A673 (cell line): ENCODE results near the gene USP2. TPM values are rescaled to one million over a fixed set of nuclear protein-coding genes. Genes with fewer than 3 reads are reported as not detected.
A peak's percentile ranks its signal among the peaks of the same experiment; 100 is the strongest.

Experiments used
- BruUV-seq: library from RNA; stranded (reverse); fragments of 400-500 nt; replicated peaks from 2 replicates; lab custom pipeline; 2021; lab: Mats Ljungman, UMichigan
- CTCF ChIA-PET: fragments of 300-600 bp; sonication (Branson Sonifier 250); formaldehyde crosslinking; loops from one replicate; lab custom pipeline; 2022; ENCODE audit warnings: antibody characterized with exemption; lab: Charles Lee
- POLR2A ChIA-PET: fragments of 300-600 bp; sonication (Branson Sonifier 250); formaldehyde crosslinking; loops from one replicate; lab custom pipeline; 2022; ENCODE audit warnings: antibody characterized with exemption; ENCODE audit not compliant: low non-redundant PET; lab: Charles Lee
- DNase-seq: peaks from one replicate; pipeline ENCODE4 v3.0.0-alpha.2; 2015; ENCODE audit warnings: low spot score
- H3K27ac ChIP-seq: fragments of 200-600 bp; sonication (generic); 2 replicates; pipeline ENCODE4 v1.5.1; 2016; ENCODE audit warnings: mixed run types, low read depth, mild to moderate bottlenecking, mixed read lengths, antibody characterized with exemption, low read length; ENCODE audit not compliant: poor library complexity, severe bottlenecking
- H3K27me3 ChIP-seq: fragments of 200-600 bp; sonication (generic); replicated peaks from 2 replicates; pipeline ENCODE4 v1.6.1; 2017; ENCODE audit warnings: mixed run types, low read depth, mild to moderate bottlenecking, mixed read lengths, antibody characterized with exemption, low read length; ENCODE audit not compliant: insufficient read depth, poor library complexity
- H3K36me3 ChIP-seq: fragments of 200-600 bp; sonication (generic); 2 replicates; pipeline ENCODE4 v1.6.1; 2016; ENCODE audit warnings: mixed run types, mild to moderate bottlenecking, mixed read lengths, antibody characterized with exemption, low read length; ENCODE audit not compliant: insufficient read depth, poor library complexity, severe bottlenecking
- H3K4me1 ChIP-seq: fragments of 200-600 bp; sonication (generic); 2 replicates; pipeline ENCODE4 v1.6.1; 2017; ENCODE audit warnings: mixed run types, mild to moderate bottlenecking, mixed read lengths, antibody characterized with exemption, low read length; ENCODE audit not compliant: insufficient read depth, poor library complexity, severe bottlenecking
- H3K4me3 ChIP-seq: fragments of 200-600 bp; sonication (generic); 2 replicates; pipeline ENCODE4 v1.5.1; 2016; ENCODE audit warnings: low read depth, mixed run types, mild to moderate bottlenecking, mixed read lengths, low read length; ENCODE audit not compliant: poor library complexity, severe bottlenecking
- H3K9me3 ChIP-seq: fragments of 200-600 bp; sonication (generic); 2 replicates; pipeline ENCODE4 v1.6.1; 2016; ENCODE audit warnings: mixed run types, low read depth, mild to moderate bottlenecking, mixed read lengths, antibody characterized with exemption, low read length; ENCODE audit not compliant: poor library complexity, severe bottlenecking
- EZH2 ChIP-seq: fragments of 200-600 bp; sonication (generic); IDR thresholded peaks from 2 replicates; pipeline ENCODE4 v1.6.1; 2017; ENCODE audit warnings: borderline replicate concordance, low read depth, mild to moderate bottlenecking, mixed read lengths, antibody characterized with exemption, low read length; ENCODE audit not compliant: poor library complexity, severe bottlenecking
- intact Hi-C: fragments of 100-400 bp; cut with micrococcal nuclease; formaldehyde crosslinking; loops from one replicate; pipeline ENCODE4 v1.10.0; 2022; ENCODE audit not compliant: unreplicated experiment
- total RNA-seq: library from RNA; stranded (reverse); gene quantifications from 2 replicates; pipeline ENCODE4 v1.2.3, GENCODE V29; 2021
- TF ChIP-seq, protein P1 (sequence below): fragments of 300-800, 200-600 bp; sonication (generic); conservative IDR thresholded peaks from 2 replicates; pipeline ENCODE4 v1.5.1; 2017; ENCODE audit warnings: low read depth, mild to moderate bottlenecking, antibody characterized with exemption, low read length, moderate library complexity, mixed read lengths

USP2 gene
- total RNA-seq, 1 experiment from 2014 or later, result 4.8 TPM

DNA sequence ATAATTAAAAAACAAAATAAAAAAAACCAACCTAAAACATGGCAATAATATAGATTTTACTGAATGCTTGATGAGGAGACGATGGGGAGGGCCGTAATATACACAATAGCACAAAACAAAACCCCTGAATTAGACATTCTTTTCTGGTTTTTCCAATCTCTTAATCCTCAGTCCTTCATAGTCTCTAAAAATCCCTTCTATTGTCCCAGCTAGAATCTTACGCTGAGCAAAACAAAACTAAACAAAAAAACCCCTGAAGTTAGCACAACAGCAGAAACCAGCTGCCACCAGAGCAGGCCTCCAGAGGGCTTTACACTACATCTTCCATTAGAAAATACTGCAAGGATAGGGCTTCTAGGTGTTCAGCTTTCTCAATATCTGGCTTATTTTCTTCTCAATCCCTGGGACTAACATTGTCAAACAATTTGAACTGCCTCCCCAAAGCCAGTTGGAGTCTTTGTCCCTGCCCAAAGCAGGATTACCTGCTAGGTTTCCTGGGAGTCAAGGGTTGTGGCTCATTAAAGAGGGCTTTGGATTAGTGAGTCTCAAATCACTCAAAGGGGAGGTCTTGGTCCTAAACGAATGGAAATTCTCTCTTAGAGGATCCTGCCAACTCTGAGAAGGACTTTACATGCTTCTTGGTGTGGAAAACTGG is 49.3 kb downstream of the USP2 start:
- peak overlapping the region; percentile 17 for H3K27ac ChIP-seq
- no peaks in the 10 kb centered on the region for H3K9me3 ChIP-seq
- ChIA-PET POLR2A (no interaction called here), CTCF (no interaction called here)
- no peaks in the 10 kb centered on the region for H3K27me3 ChIP-seq
- peaks cover 12% of the 10 kb centered on the region for H3K36me3 ChIP-seq
- BruUV-seq, result no TSS peak
- DNase-seq, result no peak
- intact Hi-C loops, result loop anchor here (10.0 kb wide), 1 partner anchor 427 kb away; no protein-coding TSS in a partner anchor
- TF ChIP-seq, protein P1, sequence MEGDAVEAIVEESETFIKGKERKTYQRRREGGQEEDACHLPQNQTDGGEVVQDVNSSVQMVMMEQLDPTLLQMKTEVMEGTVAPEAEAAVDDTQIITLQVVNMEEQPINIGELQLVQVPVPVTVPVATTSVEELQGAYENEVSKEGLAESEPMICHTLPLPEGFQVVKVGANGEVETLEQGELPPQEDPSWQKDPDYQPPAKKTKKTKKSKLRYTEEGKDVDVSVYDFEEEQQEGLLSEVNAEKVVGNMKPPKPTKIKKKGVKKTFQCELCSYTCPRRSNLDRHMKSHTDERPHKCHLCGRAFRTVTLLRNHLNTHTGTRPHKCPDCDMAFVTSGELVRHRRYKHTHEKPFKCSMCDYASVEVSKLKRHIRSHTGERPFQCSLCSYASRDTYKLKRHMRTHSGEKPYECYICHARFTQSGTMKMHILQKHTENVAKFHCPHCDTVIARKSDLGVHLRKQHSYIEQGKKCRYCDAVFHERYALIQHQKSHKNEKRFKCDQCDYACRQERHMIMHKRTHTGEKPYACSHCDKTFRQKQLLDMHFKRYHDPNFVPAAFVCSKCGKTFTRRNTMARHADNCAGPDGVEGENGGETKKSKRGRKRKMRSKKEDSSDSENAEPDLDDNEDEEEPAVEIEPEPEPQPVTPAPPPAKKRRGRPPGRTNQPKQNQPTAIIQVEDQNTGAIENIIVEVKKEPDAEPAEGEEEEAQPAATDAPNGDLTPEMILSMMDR, result no peak
- peaks cover 19% of the 10 kb centered on the region for H3K4me1 ChIP-seq
- no peak overlapping the region for H3K4me3 ChIP-seq

DNA sequence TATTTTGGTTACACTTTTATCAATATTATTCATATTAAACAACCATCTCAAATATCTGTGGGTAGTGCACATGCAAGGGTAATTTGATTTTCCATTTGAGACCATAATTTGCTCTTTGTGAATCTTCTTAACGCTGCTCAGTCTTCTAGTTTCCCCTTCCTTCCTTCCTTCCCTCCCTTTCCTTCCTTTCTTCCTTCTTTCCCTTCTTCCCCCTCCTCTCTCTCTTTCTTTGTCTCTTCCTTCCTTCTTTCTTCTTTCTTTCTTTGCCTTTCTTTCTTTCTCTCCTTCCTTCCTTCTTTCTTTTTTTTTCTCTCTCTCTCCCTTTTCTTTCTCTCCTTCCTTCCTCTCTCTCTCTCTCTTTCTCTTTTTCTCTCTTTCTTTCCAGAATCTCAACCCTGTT is 51.3 kb downstream of the USP2 start:
- intact Hi-C loops, result loop anchor here (10.0 kb wide), 1 partner anchor 425 kb away; no protein-coding TSS in a partner anchor
- DNase-seq, result no peak
- BruUV-seq, result no TSS peak
- ChIA-PET CTCF (interaction anchor here (1.4 kb wide), 1 partner anchor 8 kb away, joined by 4 read pairs; no protein-coding TSS in a partner anchor), POLR2A (no interaction called here)
- no peaks in the 10 kb centered on the region for H3K27me3 ChIP-seq
- H3K27ac ChIP-seq, result no peak overlapping the region
- H3K9me3 ChIP-seq, result no peaks in the 10 kb centered on the region
- TF ChIP-seq, protein P1, result no peak
- TF ChIP-seq EZH2, result no peak
- no peaks in the 10 kb centered on the region for H3K36me3 ChIP-seq
- peaks cover 8% of the 10 kb centered on the region for H3K4me1 ChIP-seq
- H3K4me3 ChIP-seq, result no peak overlapping the region

DNA sequence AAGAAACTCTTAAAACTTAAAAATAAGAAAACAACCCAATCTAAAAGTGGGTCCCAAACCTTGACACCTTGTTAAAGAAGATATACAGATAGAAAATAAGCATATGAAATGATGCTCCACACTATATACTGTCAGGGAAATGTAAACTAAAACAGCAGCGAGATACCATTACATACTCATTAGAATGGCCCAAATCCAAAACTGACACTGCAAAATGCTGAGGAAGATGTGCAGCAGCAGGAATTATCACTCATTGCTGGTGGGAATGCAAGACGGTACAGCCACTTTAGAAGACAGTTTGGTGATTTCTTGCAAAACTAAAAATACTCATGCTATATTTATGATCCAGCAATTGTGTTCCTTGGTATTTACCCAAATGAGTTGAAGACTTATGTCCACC is 52.2 kb downstream of the USP2 start:
- no peak overlapping the region for H3K4me3 ChIP-seq
- TF ChIP-seq, protein P1, result no peak
- TF ChIP-seq EZH2, result no peak
- DNase-seq, result no peak
- no peaks in the 10 kb centered on the region for H3K36me3 ChIP-seq
- intact Hi-C loops, result no loop called here
- H3K27me3 ChIP-seq, result no peaks in the 10 kb centered on the region
- no peaks in the 10 kb centered on the region for H3K9me3 ChIP-seq
- ChIA-PET POLR2A (no interaction called here), CTCF (interaction anchor here (1.4 kb wide), 1 partner anchor 9 kb away, joined by 4 read pairs; no protein-coding TSS in a partner anchor)
- no TSS peak for BruUV-seq
- H3K4me1 ChIP-seq, result peaks cover 5% of the 10 kb centered on the region
- no peak overlapping the region for H3K27ac ChIP-seq
